GM12873 (cell line): ENCODE data around the gene ZNF534.

Experiments used
- CTCF ChIP-seq: IDR thresholded peaks from 2 replicates; pipeline ENCODE4 v1.5.1; 2012; ENCODE audit warnings: low read depth, mild to moderate bottlenecking, moderate library complexity, low read length, control low read depth; ENCODE audit not compliant: insufficient read depth; ENCODE audit errors: missing control alignments

Gene ZNF534

DNA sequence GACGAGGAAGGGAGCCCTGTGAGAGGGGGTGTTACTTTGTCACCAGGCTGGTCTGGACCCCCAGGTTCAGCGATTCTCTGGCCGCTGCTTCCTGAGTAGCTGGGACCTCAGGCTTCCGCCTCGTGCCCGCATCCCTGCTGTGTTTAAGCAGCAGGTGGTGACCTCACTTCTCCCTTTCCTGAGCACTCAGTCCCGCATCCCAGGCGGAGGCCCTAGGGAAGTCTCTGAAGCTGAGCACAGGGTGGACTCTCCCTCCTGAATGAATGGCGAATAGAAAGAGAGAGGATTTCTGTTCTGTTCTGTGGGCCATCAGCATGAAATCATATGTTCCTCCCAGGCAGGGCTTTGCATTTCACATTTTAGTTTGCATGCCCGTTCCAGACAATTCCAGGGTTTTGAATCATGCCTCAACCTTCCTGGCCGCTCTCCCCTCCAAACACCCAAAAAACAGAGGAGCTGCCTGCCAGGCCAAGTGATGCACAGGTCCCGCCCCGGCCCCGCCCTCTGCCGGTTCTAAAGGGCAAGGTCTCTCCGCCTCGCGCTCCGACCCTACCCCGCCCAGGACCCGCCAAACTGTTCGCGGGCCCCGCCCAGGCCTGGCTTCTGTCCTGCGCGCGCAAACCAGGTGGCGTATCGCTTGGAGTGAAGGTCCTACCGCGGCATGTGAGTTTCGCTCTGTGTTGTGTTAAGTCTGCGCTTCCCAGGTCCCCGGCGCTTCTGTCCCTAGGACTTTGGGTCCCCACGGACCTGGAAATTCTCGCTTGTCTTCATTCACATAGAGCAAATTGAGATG lies 63.4 kb downstream of the ZNF534 start:
- TF ChIP-seq CTCF: no peak

- TF ChIP-seq CTCF: no peak
Observed at GRCh38 chr19:52492994-52493470, 64.1 kb downstream of the ZNF534 start.

DNA sequence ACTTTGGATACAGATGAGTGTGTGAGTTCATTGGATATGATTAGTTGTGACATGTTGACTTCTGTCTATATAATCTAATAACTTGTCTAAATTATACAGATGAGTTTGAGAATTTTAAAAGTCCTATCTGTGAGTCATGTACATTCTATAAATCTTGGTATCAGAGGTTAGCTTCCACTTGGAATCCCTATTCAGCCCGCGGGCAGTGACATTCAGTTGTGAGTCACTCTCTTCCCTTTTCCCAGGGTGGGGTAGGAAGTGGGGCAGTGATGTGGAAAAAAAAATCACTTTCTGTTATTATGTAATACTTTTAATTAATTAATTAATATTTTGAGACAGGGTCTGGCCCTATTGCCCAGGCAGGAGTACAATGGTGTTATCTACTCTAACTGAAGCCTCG lies 65.6 kb downstream of the ZNF534 start:
- TF ChIP-seq CTCF: no peak

- TF ChIP-seq CTCF: no peak
Observed at GRCh38 chr19:52498571-52498970, 69.6 kb downstream of the ZNF534 start.
